Dedifferentiated amniotic fluid mesenchymal stem cell (primary cell): ENCODE results near the gene ZNF140.

Experiments
- DNase-seq: peaks from one replicate; pipeline ENCODE4 v3.0.0-alpha.2; 2016; ENCODE audit errors: extremely low spot score

Gene ZNF140

GRCh38 chr12:133080368-133081158 lies at the start of gene ZNF140:
Gene ZNF140, plus strand, starts transcription at chr12:133080923. Its CDS starts 398 bp downstream, at chr12:133081321.
- peak; percentile 95 for DNase-seq

- peak; percentile 98 for DNase-seq
These were observed 43.3 kb upstream of the ZNF140 start, which contains the start of gene ZNF84 for GRCh38 chr12:133037207-133038005. Gene ZNF84, plus strand, starts transcription at chr12:133037509. Its CDS starts 3,959 bp downstream, at chr12:133041468.

- DNase-seq, result no peak
These were observed 42.5 kb upstream of the ZNF140 start for GRCh38 chr12:133038118-133038709.

- no peak for DNase-seq
These were observed 34.0 kb upstream of the ZNF140 start for GRCh38 chr12:133046698-133047097.

- DNase-seq, result no peak
These were observed 23.3 kb upstream of the ZNF140 start for GRCh38 chr12:133057446-133057845.

GRCh38 chr12:133058203-133059113 lies 22.3 kb upstream of the ZNF140 start:
- no peak for DNase-seq

- DNase-seq, result no peak
These were observed 18.8 kb upstream of the ZNF140 start for GRCh38 chr12:133061954-133062353.

- no peak for DNase-seq
These were observed 17.2 kb upstream of the ZNF140 start for GRCh38 chr12:133063556-133063955.

GRCh38 chr12:133073836-133074235 lies 6.9 kb upstream of the ZNF140 start:
- no peak for DNase-seq

GRCh38 chr12:133080026-133080367 lies 726 bp upstream of the ZNF140 start:
- DNase-seq, result peak; percentile 95

GRCh38 chr12:133081159-133081780 lies 547 bp downstream of the ZNF140 start:
- DNase-seq, result no peak

GRCh38 chr12:133083345-133083744 lies 2.6 kb downstream of the ZNF140 start:
- no peak for DNase-seq

- no peak for DNase-seq
These were observed 24.9 kb downstream of the ZNF140 start for GRCh38 chr12:133105620-133106019.

- no peak for DNase-seq
These were observed 25.5 kb downstream of the ZNF140 start for GRCh38 chr12:133106253-133106652.

GRCh38 chr12:133107121-133107520 lies 26.4 kb downstream of the ZNF140 start:
- DNase-seq, result no peak

GRCh38 chr12:133108150-133108549 lies 27.4 kb downstream of the ZNF140 start:
- no peak for DNase-seq

GRCh38 chr12:133120385-133121191 lies 39.9 kb downstream of the ZNF140 start:
- DNase-seq, result no peak

- DNase-seq, result no peak
These were observed 44.0 kb downstream of the ZNF140 start for GRCh38 chr12:133124674-133125073.

GRCh38 chr12:133129368-133130037 lies 48.8 kb downstream of the ZNF140 start:
- no peak for DNase-seq
